K562 (cell line): Measurements from ENCODE around the gene MYLIP. TPM values are rescaled to one million over a fixed set of nuclear protein-coding genes. Genes with fewer than 3 reads are reported as not detected.
A peak's percentile ranks its signal among the peaks of the same experiment; 100 is the strongest.

Experiments used
- BACH1 ChIP-seq: fragments of 200-800 bp; sonication (Bioruptor generic); IDR thresholded peaks from 2 replicates; pipeline ENCODE4 v1.6.1; 2016; ENCODE audit warnings: missing genetic modification characterization, missing compliant biosample characterization
- CCAR2 ChIP-seq: fragments of 200-400 bp; formaldehyde crosslinking; IDR thresholded peaks from 2 replicates; pipeline ENCODE4 v1.6.1; 2017; ENCODE audit warnings: mild to moderate bottlenecking, low read depth, low read length
- CCNT2 ChIP-seq: IDR thresholded peaks from 2 replicates; pipeline ENCODE4 v1.6.1; 2011; ENCODE audit warnings: borderline replicate concordance, low read depth, mild to moderate bottlenecking, moderate library complexity, mixed read lengths, low read length; ENCODE audit not compliant: insufficient read length; ENCODE audit errors: extremely low read depth
- CHCHD3 ChIP-seq: fragments of 250-450 bp; sonication (Bioruptor Pico); IDR thresholded peaks from 2 replicates; pipeline ENCODE4 v2.1.2; 2022; ENCODE audit warnings: mild to moderate bottlenecking
- CHD1 ChIP-seq: fragments of 200-600 bp; sonication (generic); IDR thresholded peaks from one replicate; pipeline ENCODE4 v1.6.1; 2012; ENCODE audit warnings: mild to moderate bottlenecking, moderate library complexity, low read length, inconsistent platforms
- CHD2 ChIP-seq: IDR thresholded peaks from 2 replicates; pipeline ENCODE4 v1.6.1; 2011; ENCODE audit warnings: low read depth, low read length
- E2F5 ChIP-seq: sonication (generic); formaldehyde crosslinking; IDR thresholded peaks from 2 replicates; pipeline ENCODE4 v1.8.0; 2022; ENCODE audit warnings: mild to moderate bottlenecking, missing genetic modification reagents
- FOXA3 ChIP-seq, 2 experiments: fragments of 450-650 bp in 1 of 2; sonication (generic) in 1 of 2; formaldehyde crosslinking; IDR thresholded peaks in 1 of 2; conservative IDR thresholded peaks in 1 of 2; 2 replicates each; pipeline versions ENCODE4 v1.4.0 to v1.8.0; 2020 to 2022; ENCODE audit warnings: mild to moderate bottlenecking in 2 of 2, missing genetic modification reagents in 1 of 2
- GATAD2A ChIP-seq: fragments of 450-650 bp; IDR thresholded peaks from 2 replicates; pipeline ENCODE4 v1.6.1; 2017
- GTF2F1 ChIP-seq: IDR thresholded peaks from 2 replicates; pipeline ENCODE4 v1.6.1; 2011; ENCODE audit warnings: low read depth, low read length, improper control_type of control experiment
- HMBOX1 ChIP-seq: sonication (generic); IDR thresholded peaks from 2 replicates; pipeline ENCODE4 v1.6.1; 2016
- IRF2 ChIP-seq: sonication (generic); formaldehyde crosslinking; IDR thresholded peaks from 2 replicates; pipeline ENCODE4 v1.8.1; 2022; ENCODE audit warnings: mild to moderate bottlenecking, missing genetic modification reagents
- KHSRP ChIP-seq: fragments of 450-650 bp; IDR thresholded peaks from 2 replicates; pipeline ENCODE4 v1.6.1; 2017
- PHB ChIP-seq: fragments of 250-450 bp; sonication (Bioruptor Pico); IDR thresholded peaks from 2 replicates; pipeline ENCODE4 v1.5.0; 2021
- PML ChIP-seq: IDR thresholded peaks from 2 replicates; pipeline ENCODE4 v1.6.1; 2012; ENCODE audit warnings: low read length, inconsistent platforms
- POU5F1 ChIP-seq: fragments of 150-350 bp; IDR thresholded peaks from 2 replicates; pipeline ENCODE4 v1.6.1; 2014; ENCODE audit warnings: borderline replicate concordance, low read length, low read depth, mild to moderate bottlenecking; ENCODE audit not compliant: partially characterized antibody
- RAD51 ChIP-seq: fragments of 450-650 bp; IDR thresholded peaks from 2 replicates; pipeline ENCODE4 v1.7.1; 2016; ENCODE audit warnings: low read depth, mild to moderate bottlenecking, borderline replicate concordance
- RBM34 ChIP-seq: fragments of 200-400 bp; formaldehyde crosslinking; IDR thresholded peaks from 2 replicates; pipeline ENCODE4 v1.6.1; 2018; ENCODE audit warnings: low read length, borderline replicate concordance; ENCODE audit not compliant: insufficient read depth
- SMAD1 ChIP-seq: fragments of 150-350 bp; IDR thresholded peaks from 2 replicates; pipeline ENCODE4 v1.6.1; 2014; ENCODE audit warnings: low read length, low read depth; ENCODE audit not compliant: partially characterized antibody
- SMAD3 ChIP-seq: fragments of 450-650 bp; formaldehyde crosslinking; conservative IDR thresholded peaks from 2 replicates; pipeline ENCODE4 v1.4.0; 2020; ENCODE audit warnings: mild to moderate bottlenecking
- SMAD4 ChIP-seq: fragments of 250-450 bp; sonication (Bioruptor Pico); conservative IDR thresholded peaks from 2 replicates; pipeline ENCODE4 v1.8.0; 2021; ENCODE audit warnings: inconsistent platforms, mild to moderate bottlenecking, moderate library complexity
- SP2 ChIP-seq: IDR thresholded peaks from 2 replicates; pipeline ENCODE4 v1.6.1; 2011; ENCODE audit warnings: mild to moderate bottlenecking, low read depth, low read length, moderate library complexity; ENCODE audit not compliant: poor library complexity, severe bottlenecking; ENCODE audit errors: extremely low read depth
- SRSF7 ChIP-seq: fragments of 200-400 bp; formaldehyde crosslinking; optimal IDR thresholded peaks from 2 replicates; pipeline ENCODE3; 2017; ENCODE audit warnings: mild to moderate bottlenecking, low read depth, low read length
- TCF7 ChIP-seq: sonication (generic); IDR thresholded peaks from 2 replicates; pipeline ENCODE4 v1.6.1; 2016; ENCODE audit warnings: antibody characterized with exemption, borderline replicate concordance
- ZNF436 ChIP-seq: fragments of 250-450, 450-650 bp; sonication (Bioruptor Pico); formaldehyde crosslinking; IDR thresholded peaks from 2 replicates; pipeline ENCODE4 v1.7.0; 2020; ENCODE audit warnings: mild to moderate bottlenecking
- ZNF717 ChIP-seq: fragments of 250-450 bp; sonication (Bioruptor Pico); IDR thresholded peaks from 2 replicates; pipeline ENCODE4 v1.5.0; 2021
- ZSCAN32 ChIP-seq: fragments of 450-650 bp; formaldehyde crosslinking; IDR thresholded peaks from 2 replicates; pipeline ENCODE4 v1.4.0; 2020; ENCODE audit warnings: mild to moderate bottlenecking, moderate library complexity
- polyA plus RNA-seq, 8 experiments: library from polyadenylated mRNA; depleted of rRNA in 4 of 8; stranded (reverse) in 5 of 8; unstranded in 3 of 8; fragments of >200 nt; fragmentation: Nextera tagmentation in 2 of 8; fragmentation: Illumina TruSeq in 1 of 8; extraction: Ambion mirVana in 2 of 8; extraction: Trizol in 1 of 8; gene quantifications; 2 replicates each; pipeline versions ENCODE4 v1.2.1 to v1.2.3, GENCODE V29; 2011 to 2014; ENCODE audit warnings: inconsistent platforms in 1 of 8, missing spikeins in 1 of 8
- total RNA-seq, 7 experiments: library from RNA; depleted of rRNA in 6 of 7; stranded (reverse); fragments of >200 nt in 6 of 7; fragmentation: Illumina TruSeq in 2 of 7; extraction: Trizol in 2 of 7; gene quantifications; 2 replicates each; pipeline versions ENCODE4 v1.2.1 to v1.2.3, GENCODE V29; 2011 to 2021; ENCODE audit warnings: low replicate concordance in 1 of 7
- TF ChIP-seq, protein P1 (sequence below): fragments of 250-450 bp; sonication (Bioruptor Pico); IDR thresholded peaks from 2 replicates; pipeline ENCODE4 v1.5.1; 2021; ENCODE audit warnings: mild to moderate bottlenecking

Gene MYLIP
- total and polyA plus RNA-seq, 9 of the 15 experiments (the other 6 are each of a cell fraction or from before 2014, with no cell fraction given) = 10.8 to 43.5 (median 31.5) TPM

GRCh38 chr6:16108921-16109658, 19.8 kb upstream of the MYLIP start (continued):
- TF ChIP-seq, protein P1, sequence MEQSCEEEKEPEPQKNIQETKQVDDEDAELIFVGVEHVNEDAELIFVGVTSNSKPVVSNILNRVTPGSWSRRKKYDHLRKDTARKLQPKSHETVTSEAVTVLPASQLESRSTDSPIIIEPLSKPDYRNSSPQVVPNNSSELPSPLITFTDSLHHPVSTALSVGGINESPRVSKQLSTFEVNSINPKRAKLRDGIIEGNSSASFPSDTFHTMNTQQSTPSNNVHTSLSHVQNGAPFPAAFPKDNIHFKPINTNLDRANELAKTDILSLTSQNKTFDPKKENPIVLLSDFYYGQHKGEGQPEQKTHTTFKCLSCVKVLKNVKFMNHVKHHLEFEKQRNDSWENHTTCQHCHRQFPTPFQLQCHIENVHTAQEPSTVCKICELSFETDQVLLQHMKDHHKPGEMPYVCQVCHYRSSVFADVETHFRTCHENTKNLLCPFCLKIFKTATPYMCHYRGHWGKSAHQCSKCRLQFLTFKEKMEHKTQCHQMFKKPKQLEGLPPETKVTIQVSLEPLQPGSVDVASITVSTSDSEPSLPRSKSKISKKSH = no peak
- TF ChIP-seq IRF2 (CRISPR knock-in tag) = no peak
- TF ChIP-seq ZNF717 (CRISPR knock-in tag) = no peak
- no peak for TF ChIP-seq KHSRP
- TF ChIP-seq FOXA3 (CRISPR knock-in tag; conservative IDR thresholded peaks at IDR 0.05 in 1 of 2, IDR thresholded peaks at IDR 0.05 in 1 of 2) = peak in 1 of 2 experiments; percentile 38; a peak in 1 of 4 replicates
- TF ChIP-seq CHD1 = no peak
- TF ChIP-seq BACH1 (tag) = peak; percentile 30; the same call in 1 of the 2 replicates
- TF ChIP-seq CCNT2 = no peak
- TF ChIP-seq TCF7 = no peak
- no peak for TF ChIP-seq RBM34
- no peak for TF ChIP-seq RAD51
- no peak for TF ChIP-seq PML
- TF ChIP-seq ZNF436 (CRISPR knock-in tag) = no peak
- no peak for TF ChIP-seq PHB (CRISPR knock-in tag)
- peak; percentile 67; the same call in 1 of the 2 replicates for TF ChIP-seq HMBOX1
- no peak for TF ChIP-seq E2F5 (CRISPR knock-in tag)
- TF ChIP-seq GATAD2A = no peak
- no peak for TF ChIP-seq CHCHD3 (CRISPR knock-in tag)
- TF ChIP-seq SRSF7 = no peak
- TF ChIP-seq SP2 = no peak
- TF ChIP-seq SMAD4 (CRISPR knock-in tag) = peak; percentile 86
- no peak for TF ChIP-seq ZSCAN32 (CRISPR knock-in tag)
- TF ChIP-seq CCAR2 = no peak
- no peak for TF ChIP-seq POU5F1
- no peak for TF ChIP-seq GTF2F1
- TF ChIP-seq SMAD1 = peak; percentile 90
- no peak; the same call in 1 of the 2 replicates for TF ChIP-seq SMAD3 (CRISPR knock-in tag)
- no peak for TF ChIP-seq CHD2
